Measurements from ENCODE around the gene ZNF154. TPM values are rescaled to one million over a fixed set of nuclear protein-coding genes. Genes with fewer than 3 reads are reported as not detected.

Gene ZNF154
- total and polyA plus RNA-seq, 2 experiments from 2014 or later, result 5.1 to 10.1 TPM

DNA sequence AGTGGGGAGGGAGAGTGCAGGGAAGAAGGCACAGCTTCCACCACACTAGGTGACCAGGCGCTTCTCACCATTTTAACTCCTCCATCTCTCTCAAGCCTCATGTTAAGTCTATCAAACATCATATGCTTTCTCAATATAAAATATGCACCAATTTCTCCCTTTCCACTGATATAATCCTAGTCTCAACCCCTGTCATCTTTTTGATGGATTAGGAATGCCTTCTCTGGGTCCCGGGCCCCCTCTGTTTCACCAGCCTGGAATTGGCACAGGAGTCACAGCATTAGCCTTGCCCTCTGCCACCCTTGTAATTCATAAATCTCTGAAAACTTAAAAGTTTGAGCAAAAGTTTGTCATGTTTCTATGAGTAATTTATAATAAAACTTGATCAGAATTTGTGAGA is 40.4 kb downstream of the ZNF154 start, which contains the start of gene ZSCAN4:
TSS of gene ZSCAN4 (plus strand) at position 301 of the 400 bp plus-strand sequence. CDS start 7,211 bp downstream, outside the sequence.
- Histone ChIP-seq H3F3A (replicated peaks; ENCODE audit: low read depth) (peaks cover 11% of the 10 kb centered on the region; the same call in 1 of the 2 replicates), H3K4me2 (no peak within 1 kb of the TSS), H3K4me1 (ENCODE audit: insufficient read depth) (peaks cover 16% of the 10 kb centered on the region; the same call in 1 of the 2 replicates), H3K9me2 (ENCODE audit: insufficient read depth) (no peaks in the 10 kb centered on the region), H3K36me3 (ENCODE audit: insufficient read depth) (no peaks in the 10 kb centered on the region), H3K79me2 (replicated peaks; ENCODE audit: insufficient read depth) (no peaks in the 10 kb centered on the region), H2AFZ (no peak within 1 kb of the TSS), H3K4me3 (no peak within 1 kb of the TSS), H3K27ac (ENCODE audit: low read depth) (no peak within 1 kb of the TSS), H4K20me1 (replicated peaks; ENCODE audit: insufficient read depth) (no peaks in the 10 kb centered on the region), H3K27me3 (ENCODE audit: insufficient read depth) (peaks cover 12% of the 10 kb centered on the region)
- no peaks in the 10 kb centered on the region for H3K36me3 Mint-ChIP-seq (ENCODE audit: low read depth)
- no peaks in the 10 kb centered on the region for H3K9me3 Mint-ChIP-seq
- no peak within 1 kb of the TSS for H3K27ac Mint-ChIP-seq
- DNase-seq (ENCODE audit: low spot score) (no peak), ATAC-seq (no peak)
- H3K27me3 Mint-ChIP-seq (ENCODE audit: insufficient read depth, low read depth, poor library complexity), result peaks cover 13% of the 10 kb centered on the region
- no peak within 1 kb of the TSS for H3K4me3 Mint-ChIP-seq
- peaks cover 13% of the 10 kb centered on the region; the same call in 2 of the 3 replicates for H3K4me1 Mint-ChIP-seq
- TF ChIP-seq, protein P1, sequence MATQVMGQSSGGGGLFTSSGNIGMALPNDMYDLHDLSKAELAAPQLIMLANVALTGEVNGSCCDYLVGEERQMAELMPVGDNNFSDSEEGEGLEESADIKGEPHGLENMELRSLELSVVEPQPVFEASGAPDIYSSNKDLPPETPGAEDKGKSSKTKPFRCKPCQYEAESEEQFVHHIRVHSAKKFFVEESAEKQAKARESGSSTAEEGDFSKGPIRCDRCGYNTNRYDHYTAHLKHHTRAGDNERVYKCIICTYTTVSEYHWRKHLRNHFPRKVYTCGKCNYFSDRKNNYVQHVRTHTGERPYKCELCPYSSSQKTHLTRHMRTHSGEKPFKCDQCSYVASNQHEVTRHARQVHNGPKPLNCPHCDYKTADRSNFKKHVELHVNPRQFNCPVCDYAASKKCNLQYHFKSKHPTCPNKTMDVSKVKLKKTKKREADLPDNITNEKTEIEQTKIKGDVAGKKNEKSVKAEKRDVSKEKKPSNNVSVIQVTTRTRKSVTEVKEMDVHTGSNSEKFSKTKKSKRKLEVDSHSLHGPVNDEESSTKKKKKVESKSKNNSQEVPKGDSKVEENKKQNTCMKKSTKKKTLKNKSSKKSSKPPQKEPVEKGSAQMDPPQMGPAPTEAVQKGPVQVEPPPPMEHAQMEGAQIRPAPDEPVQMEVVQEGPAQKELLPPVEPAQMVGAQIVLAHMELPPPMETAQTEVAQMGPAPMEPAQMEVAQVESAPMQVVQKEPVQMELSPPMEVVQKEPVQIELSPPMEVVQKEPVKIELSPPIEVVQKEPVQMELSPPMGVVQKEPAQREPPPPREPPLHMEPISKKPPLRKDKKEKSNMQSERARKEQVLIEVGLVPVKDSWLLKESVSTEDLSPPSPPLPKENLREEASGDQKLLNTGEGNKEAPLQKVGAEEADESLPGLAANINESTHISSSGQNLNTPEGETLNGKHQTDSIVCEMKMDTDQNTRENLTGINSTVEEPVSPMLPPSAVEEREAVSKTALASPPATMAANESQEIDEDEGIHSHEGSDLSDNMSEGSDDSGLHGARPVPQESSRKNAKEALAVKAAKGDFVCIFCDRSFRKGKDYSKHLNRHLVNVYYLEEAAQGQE (IDR thresholded peaks at IDR 0.05; ENCODE audit: unreplicated experiment), result no peak
- TF ChIP-seq STAT1 (IDR thresholded peaks at IDR 0.05; ENCODE audit: unreplicated experiment) (no peak), NANOG (IDR thresholded peaks at IDR 0.05; ENCODE audit: borderline replicate concordance) (no peak), ZNF114 (CRISPR knock-in tag; IDR thresholded peaks at IDR 0.05) (no peak), JUNB (IDR thresholded peaks at IDR 0.05; ENCODE audit: unreplicated experiment) (no peak), ZNF331 (CRISPR knock-in tag; IDR thresholded peaks at IDR 0.05; ENCODE audit: low read depth) (no peak), CREB1 (CRISPR knock-in tag; IDR thresholded peaks at IDR 0.05; ENCODE audit: low read depth) (no peak), POLR2AphosphoS5 (IDR thresholded peaks at IDR 0.05; ENCODE audit: low read depth) (no peak), EZH2phosphoT487 (IDR thresholded peaks at IDR 0.05; ENCODE audit: unreplicated experiment) (no peak), EZH2 (IDR thresholded peaks at IDR 0.05; ENCODE audit: low read depth, unreplicated experiment) (no peak)
- TF ChIP-seq, protein P2, sequence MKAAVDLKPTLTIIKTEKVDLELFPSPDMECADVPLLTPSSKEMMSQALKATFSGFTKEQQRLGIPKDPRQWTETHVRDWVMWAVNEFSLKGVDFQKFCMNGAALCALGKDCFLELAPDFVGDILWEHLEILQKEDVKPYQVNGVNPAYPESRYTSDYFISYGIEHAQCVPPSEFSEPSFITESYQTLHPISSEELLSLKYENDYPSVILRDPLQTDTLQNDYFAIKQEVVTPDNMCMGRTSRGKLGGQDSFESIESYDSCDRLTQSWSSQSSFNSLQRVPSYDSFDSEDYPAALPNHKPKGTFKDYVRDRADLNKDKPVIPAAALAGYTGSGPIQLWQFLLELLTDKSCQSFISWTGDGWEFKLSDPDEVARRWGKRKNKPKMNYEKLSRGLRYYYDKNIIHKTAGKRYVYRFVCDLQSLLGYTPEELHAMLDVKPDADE (IDR thresholded peaks at IDR 0.05), result no peak
- TF ChIP-seq, protein P3, sequence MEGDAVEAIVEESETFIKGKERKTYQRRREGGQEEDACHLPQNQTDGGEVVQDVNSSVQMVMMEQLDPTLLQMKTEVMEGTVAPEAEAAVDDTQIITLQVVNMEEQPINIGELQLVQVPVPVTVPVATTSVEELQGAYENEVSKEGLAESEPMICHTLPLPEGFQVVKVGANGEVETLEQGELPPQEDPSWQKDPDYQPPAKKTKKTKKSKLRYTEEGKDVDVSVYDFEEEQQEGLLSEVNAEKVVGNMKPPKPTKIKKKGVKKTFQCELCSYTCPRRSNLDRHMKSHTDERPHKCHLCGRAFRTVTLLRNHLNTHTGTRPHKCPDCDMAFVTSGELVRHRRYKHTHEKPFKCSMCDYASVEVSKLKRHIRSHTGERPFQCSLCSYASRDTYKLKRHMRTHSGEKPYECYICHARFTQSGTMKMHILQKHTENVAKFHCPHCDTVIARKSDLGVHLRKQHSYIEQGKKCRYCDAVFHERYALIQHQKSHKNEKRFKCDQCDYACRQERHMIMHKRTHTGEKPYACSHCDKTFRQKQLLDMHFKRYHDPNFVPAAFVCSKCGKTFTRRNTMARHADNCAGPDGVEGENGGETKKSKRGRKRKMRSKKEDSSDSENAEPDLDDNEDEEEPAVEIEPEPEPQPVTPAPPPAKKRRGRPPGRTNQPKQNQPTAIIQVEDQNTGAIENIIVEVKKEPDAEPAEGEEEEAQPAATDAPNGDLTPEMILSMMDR (conservative IDR thresholded peaks at IDR 0.05; ENCODE audit: low read depth in 2 of 2), result no peak
- TF ChIP-seq, protein P4, sequence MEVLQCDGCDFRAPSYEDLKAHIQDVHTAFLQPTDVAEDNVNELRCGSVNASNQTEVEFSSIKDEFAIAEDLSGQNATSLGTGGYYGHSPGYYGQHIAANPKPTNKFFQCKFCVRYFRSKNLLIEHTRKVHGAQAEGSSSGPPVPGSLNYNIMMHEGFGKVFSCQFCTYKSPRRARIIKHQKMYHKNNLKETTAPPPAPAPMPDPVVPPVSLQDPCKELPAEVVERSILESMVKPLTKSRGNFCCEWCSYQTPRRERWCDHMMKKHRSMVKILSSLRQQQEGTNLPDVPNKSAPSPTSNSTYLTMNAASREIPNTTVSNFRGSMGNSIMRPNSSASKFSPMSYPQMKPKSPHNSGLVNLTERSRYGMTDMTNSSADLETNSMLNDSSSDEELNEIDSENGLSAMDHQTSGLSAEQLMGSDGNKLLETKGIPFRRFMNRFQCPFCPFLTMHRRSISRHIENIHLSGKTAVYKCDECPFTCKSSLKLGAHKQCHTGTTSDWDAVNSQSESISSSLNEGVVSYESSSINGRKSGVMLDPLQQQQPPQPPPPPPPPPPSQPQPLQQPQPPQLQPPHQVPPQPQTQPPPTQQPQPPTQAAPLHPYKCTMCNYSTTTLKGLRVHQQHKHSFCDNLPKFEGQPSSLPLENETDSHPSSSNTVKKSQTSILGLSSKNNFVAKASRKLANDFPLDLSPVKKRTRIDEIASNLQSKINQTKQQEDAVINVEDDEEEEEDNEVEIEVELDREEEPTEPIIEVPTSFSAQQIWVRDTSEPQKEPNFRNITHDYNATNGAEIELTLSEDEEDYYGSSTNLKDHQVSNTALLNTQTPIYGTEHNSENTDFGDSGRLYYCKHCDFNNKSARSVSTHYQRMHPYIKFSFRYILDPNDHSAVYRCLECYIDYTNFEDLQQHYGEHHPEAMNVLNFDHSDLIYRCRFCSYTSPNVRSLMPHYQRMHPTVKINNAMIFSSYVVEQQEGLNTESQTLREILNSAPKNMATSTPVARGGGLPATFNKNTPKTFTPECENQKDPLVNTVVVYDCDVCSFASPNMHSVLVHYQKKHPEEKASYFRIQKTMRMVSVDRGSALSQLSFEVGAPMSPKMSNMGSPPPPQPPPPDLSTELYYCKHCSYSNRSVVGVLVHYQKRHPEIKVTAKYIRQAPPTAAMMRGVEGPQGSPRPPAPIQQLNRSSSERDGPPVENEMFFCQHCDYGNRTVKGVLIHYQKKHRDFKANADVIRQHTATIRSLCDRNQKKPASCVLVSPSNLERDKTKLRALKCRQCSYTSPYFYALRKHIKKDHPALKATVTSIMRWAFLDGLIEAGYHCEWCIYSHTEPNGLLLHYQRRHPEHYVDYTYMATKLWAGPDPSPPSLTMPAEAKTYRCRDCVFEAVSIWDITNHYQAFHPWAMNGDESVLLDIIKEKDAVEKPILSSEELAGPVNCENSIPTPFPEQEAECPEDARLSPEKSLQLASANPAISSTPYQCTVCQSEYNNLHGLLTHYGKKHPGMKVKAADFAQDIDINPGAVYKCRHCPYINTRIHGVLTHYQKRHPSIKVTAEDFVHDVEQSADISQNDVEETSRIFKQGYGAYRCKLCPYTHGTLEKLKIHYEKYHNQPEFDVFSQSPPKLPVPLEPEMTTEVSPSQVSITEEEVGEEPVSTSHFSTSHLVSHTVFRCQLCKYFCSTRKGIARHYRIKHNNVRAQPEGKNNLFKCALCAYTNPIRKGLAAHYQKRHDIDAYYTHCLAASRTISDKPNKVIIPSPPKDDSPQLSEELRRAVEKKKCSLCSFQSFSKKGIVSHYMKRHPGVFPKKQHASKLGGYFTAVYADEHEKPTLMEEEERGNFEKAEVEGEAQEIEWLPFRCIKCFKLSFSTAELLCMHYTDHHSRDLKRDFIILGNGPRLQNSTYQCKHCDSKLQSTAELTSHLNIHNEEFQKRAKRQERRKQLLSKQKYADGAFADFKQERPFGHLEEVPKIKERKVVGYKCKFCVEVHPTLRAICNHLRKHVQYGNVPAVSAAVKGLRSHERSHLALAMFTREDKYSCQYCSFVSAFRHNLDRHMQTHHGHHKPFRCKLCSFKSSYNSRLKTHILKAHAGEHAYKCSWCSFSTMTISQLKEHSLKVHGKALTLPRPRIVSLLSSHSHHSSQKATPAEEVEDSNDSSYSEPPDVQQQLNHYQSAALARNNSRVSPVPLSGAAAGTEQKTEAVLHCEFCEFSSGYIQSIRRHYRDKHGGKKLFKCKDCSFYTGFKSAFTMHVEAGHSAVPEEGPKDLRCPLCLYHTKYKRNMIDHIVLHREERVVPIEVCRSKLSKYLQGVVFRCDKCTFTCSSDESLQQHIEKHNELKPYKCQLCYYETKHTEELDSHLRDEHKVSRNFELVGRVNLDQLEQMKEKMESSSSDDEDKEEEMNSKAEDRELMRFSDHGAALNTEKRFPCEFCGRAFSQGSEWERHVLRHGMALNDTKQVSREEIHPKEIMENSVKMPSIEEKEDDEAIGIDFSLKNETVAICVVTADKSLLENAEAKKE (CRISPR knock-in tag; IDR thresholded peaks at IDR 0.05), result no peak

Data from GM23338 (cell line).